ENCODE measurements around the gene MGLL.
"Not testable (repeated sequence)": the region's sequence is repeated elsewhere in the genome, so short reads cannot be mapped to it uniquely, and the experiment has no call there.

Gene MGLL

DNA sequence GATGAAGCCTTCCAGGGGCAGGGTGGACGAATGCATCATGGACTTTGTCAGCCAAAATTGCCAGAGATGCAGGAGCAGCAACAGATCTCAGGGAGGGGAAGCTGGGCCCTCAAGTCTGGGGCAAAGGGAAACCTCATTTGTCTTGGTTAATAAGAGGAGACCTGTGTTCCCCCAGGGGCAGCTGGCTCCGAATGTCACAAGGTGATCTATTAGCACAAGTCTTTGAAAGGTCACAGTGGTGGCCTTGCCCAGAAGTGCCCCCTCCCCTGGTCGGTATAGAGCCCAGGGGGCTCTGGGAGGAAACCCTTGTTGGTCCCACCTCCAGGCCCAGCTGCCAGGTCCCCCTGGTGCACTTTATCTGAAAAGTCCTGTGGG lies 103.4 kb downstream of the MGLL start:
- no peak for DNase-seq

DNA sequence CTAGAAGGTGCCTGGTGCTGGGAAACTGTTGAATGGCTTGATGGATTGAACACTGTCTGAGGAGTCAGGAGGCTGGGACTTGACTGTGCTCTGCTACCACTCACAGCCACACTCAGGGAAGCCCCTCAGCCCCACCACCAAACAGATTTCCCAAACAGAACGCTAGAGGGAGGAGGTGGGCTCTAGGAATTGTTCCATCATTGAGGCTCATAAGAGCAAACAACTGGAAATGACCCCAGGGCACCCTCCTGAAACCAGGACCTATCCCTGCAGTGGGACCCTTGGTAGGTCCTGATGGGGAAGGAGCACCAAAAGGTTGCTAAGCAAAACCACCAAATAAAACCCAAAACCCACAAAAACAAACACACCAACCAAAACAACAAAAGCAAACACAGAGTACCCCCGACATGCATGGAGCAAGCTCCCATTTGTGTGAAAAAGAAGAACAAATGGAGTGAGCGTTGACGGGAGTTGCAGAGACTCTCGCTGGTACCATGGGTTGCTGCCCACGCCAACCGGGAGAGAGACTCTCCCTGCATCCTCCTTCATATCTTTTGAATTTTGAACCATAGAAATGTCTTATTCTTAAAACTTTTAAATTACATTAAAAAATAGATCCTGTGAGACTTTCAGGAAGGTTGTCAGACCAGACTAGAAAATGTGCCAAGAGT lies 103.9 kb downstream of the MGLL start:
- DNase-seq, result no peak

- no peak for DNase-seq
Measured at GRCh38 chr3:127717357-127718244, 104.7 kb downstream of the MGLL start.

- DNase-seq, result no peak
Measured at GRCh38 chr3:127716384-127716783, 105.9 kb downstream of the MGLL start.

- no peak for DNase-seq
Measured at GRCh38 chr3:127715532-127715931, 106.8 kb downstream of the MGLL start.

DNA sequence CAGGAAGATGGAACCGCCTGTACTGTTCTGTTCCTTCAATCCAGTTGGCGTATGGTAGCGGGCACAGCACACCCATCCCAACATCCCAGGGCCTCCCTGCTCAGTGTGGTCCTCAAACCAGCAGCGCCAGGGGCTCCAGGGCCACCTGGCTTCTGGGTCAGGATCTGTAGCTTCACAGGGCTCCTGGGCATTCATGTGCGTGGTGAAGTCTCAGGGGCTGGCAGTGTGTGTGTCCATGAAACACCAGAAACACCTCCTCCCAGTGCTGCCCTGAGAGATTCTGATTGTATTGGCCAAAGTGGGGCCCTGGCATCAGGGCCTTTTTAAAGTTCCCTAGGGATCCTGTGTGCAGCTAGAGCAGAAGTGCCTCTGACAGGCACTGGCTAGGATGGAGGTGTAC lies 107.4 kb downstream of the MGLL start:
- DNase-seq, result no peak

DNA sequence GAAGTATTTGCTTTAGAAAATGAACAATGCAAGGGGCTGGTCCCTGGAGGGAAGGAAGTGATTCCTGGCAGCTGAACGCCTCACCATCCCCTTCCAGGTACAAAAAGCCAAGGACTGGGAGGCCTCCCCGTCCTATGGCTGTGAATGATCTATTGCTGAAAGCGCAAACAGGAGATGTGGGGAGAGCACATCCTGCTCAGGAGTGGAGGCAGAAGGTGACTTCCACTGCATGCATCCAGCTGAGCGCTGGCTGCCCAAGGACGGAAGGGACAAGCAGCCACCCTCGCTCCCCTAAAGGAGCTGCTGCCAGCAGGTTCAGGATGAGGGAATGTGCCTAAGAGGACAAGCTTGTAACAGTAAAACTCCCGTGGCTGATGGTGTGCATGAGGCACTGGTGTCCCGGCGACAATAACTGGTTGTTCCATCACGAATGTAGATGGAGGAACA lies 108.2 kb downstream of the MGLL start:
- DNase-seq, result no peak

- DNase-seq, result no peak
Measured at GRCh38 chr3:127712881-127713771, 109.2 kb downstream of the MGLL start.

GRCh38 chr3:127712461-127712860 lies 109.9 kb downstream of the MGLL start:
- DNase-seq, result no peak

- DNase-seq, result no peak
Measured at GRCh38 chr3:127711896-127712295, 110.4 kb downstream of the MGLL start.

GRCh38 chr3:127711021-127711695 lies 111.2 kb downstream of the MGLL start:
- no peak for DNase-seq

DNA sequence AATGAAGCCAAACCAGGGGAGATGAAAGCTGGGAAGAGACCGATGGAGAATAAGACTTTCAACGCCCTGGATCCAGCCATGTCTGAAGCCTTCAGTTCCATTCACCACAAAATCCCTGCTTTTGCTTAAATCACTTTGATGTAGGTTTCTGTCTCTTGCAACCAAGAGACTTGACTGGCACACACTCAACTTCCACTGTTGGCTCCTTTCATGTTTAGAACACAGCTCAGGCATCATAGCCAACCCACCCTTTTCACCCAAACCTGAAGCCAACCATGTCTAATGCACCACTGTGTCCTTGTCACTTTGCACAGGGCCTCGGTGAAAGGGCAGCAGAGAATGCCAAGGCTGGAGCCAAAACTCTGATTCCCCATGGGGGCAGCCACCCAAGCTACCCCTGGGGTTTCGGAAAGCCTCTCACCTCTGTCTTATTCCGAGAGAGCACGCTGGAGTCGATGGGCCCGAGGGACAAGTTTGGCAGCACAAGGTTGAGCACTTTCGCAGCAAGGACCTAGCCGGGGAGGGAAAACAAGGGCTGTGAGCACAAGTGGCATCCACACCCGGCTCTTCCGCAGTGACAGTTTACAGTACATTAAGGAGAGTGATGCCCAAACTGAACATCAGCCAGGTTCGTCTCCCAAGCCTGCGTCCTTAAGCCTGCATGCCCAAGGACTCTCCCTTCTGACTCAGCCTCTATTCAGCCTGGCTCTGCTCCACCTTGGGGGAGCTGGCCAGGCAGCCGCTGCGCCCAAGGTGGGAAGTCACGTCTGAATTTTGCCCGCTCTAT lies 112.0 kb downstream of the MGLL start:
- DNase-seq, result no peak

DNA sequence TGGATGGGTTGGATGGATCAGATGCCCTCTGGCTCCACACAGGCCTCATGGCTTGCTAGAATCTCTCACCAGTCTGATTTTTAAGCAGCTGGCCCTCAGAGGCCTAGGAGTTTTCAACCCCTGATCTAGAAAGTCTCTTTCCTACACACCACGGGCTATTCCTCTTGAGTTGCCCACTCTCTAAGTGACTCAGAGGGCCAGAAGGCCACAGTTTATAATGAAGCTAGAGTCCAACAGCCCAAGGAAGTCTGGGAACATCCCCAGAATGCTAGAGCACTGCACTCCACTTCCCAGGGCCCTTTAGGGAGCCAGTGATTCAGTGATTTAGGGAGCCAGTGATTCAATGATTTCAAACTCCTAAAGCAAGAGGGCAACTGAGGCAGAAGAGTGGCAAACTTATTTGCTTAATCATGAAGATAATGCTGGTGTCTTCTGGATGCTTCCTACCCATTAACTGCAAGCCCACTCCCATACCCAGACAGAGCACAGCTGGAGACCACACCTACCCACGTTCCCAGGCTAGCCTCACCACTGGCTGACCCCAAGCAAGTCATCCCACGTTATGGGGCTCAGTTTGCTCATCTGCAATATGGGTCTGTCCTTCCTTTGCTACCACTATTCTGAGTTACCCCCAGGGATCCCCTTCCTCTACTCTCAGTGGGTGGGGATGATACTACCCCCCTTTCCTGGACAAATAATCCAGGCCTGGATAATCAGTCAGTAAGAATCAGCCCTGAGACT lies 112.8 kb downstream of the MGLL start:
- no peak for DNase-seq

GRCh38 chr3:127708837-127709236 lies 113.5 kb downstream of the MGLL start:
- no peak for DNase-seq

DNA sequence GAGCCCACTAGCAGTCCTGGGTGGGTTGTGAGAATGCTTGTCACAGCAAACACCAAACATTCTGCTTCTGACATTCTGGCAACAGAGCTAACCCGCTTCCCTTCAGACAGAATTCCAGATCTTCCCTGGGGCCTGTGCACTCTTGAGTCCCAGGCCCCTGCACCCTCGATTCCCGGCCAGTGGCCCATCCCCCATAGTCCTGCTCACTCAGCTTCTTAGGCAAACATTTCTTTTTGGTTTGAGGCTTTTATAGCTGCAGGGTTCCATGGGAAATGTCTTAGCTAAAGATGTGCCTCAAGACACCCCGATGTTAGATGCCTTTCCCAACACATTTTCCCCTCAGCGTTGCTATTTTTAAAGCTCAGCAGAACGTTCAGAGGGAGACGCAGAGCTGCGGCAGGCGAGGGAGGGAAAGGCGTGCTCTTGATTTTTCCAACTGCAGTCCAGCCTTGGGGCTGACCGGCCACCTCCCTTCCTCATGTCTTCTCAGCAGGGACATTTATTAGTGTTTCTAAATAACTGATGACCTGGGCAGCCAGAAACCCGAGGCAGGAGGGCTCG lies 114.4 kb downstream of the MGLL start:
- no peak for DNase-seq

GRCh38 chr3:127706785-127707351 lies 115.4 kb downstream of the MGLL start:
- DNase-seq, result no peak

DNA sequence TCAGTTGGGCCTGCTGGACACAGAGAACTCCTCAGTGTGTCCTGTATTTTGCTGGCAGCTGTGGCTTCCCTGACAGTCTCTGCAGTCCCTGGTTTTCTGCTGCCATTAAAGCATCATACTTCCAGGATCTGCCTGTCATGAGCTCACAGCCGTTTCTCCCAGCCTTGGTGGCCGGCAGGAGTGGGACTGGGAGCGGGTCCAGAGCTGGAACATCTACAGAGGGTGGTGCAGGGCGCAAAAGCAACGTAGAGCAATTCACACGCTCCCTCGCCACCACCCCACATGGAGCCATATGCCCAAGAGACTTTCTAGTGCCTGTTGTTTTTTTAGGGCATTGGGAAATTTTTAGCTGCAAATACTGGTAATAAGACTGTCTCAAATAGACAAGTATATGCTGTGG lies 116.0 kb downstream of the MGLL start:
- DNase-seq, result no peak

- DNase-seq, result not testable (repeated sequence)
Measured at GRCh38 chr3:127704840-127705239, 117.5 kb downstream of the MGLL start.

DNA sequence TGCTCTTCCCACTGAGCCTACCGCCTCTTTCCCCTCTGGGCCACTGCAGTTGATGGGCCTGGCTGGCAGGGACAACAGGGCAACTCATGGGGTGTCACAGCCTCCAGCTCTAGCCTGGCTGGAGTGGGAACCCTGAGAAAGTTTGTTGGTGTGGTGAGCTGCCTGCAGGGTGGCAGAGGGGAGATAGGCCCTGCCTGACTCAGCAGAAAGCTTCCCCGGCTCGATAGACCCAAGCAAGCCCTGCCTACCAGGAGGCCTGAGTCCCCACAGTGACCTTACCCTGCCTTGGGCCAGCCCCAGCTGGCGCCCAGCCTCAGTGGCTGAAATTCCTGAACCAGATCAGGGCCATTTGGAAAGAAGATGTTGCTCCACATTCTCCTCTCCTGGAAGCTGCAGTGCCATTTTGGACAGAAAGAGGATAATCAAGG lies 120.2 kb downstream of the MGLL start:
- no peak for DNase-seq

DNA sequence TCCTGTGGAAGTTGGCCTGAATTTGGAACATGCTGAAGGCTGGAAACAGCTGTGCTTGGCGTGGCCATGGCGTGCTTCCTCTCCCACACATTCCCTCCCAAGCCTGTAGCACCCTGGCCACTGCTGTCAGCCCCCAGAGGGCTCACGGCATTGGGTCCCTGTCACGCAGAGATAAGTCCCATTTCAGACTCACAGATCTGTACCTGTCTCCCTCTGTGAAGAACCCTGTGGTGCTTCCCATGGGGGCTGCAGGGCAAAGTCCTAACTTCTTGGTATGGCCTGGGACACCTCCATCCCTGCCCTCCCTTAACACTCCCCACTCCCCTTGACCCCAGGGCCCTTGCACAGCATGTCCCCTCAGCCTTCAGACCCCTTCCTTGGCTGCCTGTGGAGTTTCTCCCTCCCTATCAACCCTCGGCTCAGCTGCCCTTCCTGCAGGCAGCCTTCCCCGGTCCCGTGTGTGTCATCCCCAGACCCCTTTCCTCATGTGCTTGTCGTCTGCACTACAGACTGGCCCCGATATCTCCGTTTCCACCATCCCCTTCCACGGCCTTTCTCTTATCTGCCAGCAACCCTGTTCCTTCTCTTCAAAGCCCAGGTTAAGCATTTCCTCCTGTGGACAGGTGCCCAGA lies 120.9 kb downstream of the MGLL start:
- DNase-seq, result no peak
